ENCODE data around the gene EFHB.
A peak's percentile ranks its signal among the peaks of the same experiment; 100 is the strongest.
"Not testable (repeated sequence)": the region's sequence is repeated elsewhere in the genome, so short reads cannot be mapped to it uniquely, and the experiment has no call there.

EFHB gene, protein sequence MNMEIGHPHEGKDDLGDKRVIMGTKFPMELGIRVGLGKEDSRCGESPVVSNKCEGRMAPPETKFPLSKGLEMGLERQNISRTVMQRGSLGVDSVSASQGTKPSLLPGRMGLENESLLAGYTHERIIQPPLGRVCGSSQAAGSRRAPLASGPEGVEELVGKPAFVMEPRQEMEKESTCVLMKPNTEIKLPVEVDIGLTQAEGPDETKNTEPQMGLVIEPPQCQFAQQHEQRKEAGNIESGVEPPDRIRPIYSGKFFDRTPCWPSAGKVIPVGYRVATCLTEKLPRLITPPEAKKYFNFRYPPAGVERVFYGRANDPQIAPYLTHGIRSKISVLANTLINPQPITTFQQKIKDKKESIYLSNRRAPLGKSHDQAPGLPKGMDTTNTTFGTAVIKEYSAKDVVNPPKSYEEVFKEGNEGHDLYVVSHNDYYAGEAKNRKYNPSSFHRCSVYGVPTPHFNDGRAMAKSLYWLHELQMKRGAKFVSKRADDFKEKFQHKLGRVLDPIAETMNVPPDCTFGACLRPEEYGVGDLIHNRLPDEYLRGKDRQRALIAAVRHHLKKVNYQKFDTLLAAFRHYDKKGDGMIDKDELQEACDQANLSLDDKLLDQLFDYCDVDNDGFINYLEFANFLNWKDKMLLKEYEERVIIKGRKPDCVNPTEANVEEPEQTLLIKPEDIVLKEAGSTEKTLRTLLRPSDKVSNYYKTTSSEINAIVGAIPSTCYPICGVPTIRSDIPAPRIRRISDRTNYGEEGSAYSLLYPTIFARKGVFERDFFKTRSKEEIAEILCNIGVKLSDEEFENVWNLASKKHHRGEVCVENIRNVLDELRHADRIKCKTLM

DNA sequence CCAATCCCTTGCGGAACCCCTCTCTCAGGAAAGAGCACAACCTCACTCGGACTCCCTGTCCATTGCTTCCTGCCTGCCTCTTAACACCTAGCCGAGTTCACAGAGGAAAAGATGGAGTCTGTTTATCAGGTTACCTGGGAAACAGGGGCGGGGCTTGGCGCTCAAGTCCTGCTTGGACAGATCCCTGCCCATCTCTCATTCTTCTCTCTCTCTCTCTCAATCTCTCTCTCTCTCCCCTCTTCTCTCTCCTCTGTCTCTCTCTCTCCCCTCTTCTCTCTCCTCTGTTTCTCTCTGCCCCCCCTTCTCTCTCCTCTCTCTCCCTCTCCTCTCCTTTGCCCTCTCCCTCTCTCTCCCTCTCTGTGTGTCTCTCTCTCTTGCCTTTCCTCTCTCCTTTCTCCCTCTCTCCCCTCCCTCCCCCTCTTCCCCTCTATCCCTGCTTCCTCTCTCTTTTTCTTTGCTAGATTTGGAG, at the start of gene EFHB:
Gene EFHB (minus strand): TSS at position 120 of the 469 bp plus-strand sequence. CDS start 199 bp downstream, outside the sequence.
- DNase-seq: peak; percentile 65

DNA sequence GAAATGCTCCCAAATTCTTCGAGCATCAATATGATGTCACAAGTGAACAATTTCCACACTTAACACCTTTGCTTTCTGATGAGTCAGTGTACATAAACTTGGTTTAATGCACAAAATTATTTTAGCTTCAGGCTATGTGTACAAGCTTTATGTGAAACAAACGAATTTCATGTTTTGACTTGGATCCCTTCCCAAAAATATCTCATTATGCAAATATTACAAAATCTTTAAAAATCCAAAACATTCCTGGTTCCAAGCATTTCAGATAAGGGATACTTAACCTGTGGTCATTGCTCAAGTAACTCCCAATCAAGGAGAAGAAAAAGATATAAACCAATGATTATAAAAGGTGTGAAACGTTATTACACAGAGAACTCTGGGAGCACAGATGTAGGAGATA, 38.0 kb upstream of the EFHB start:
- DNase-seq: no peak

DNA sequence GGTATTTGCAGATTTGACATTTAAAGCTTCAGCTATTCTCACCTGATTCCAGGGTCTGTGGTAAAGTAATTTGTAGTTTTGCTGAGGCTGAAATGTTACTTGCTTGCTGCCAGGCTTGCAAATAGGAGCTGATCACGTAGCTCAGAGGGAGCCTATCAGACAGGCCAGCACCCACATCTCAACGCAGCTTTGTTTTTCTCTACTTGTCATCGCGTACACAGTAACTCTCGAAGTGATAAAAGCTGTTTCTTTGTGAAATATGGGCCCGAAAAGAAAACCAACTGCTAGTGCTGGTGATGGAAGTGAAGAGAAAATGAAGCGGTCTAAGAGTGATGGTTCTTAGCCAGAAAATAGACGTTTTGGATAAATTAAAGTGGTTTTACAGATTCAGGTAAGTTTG, 36.3 kb upstream of the EFHB start:
- no peak for DNase-seq

DNA sequence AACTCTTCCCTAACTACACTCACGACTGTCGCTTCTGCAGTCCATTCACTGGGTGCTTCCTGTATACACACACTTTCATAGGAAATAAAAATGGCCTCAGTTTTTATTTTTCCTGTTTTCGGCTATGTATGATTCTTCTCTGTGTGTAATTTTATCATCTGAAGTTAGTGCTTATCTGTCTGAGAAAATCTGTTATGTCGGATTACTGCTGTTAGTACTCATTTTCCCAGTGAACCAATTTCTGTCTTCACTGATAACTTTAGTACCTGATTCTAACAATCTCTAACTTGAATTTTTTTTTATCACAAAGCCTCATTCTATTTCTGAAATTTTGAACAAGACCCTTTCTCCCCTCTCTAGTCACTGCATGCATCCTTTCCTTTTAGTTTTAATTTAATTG, 33.8 kb upstream of the EFHB start:
- no peak for DNase-seq

DNA sequence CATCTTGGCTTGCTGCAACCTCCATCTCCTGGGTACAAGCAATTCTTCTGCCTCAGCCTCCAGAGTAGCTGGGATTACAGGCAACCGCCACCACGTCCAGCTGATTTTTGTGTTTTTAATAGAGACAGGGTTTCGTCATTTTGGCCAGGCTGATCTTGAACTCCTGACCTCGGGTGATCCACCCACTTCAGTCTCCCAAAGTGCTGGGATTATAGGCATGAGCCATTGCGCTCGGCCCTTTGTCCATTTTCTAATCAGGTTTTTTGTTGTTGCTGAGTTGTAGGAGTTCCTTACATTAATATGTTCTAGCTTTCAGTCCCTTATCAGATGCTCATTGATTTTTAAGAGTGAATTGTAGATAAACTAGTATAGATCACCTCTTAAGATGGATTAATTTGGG, 33.2 kb upstream of the EFHB start:
- no peak for DNase-seq

DNA sequence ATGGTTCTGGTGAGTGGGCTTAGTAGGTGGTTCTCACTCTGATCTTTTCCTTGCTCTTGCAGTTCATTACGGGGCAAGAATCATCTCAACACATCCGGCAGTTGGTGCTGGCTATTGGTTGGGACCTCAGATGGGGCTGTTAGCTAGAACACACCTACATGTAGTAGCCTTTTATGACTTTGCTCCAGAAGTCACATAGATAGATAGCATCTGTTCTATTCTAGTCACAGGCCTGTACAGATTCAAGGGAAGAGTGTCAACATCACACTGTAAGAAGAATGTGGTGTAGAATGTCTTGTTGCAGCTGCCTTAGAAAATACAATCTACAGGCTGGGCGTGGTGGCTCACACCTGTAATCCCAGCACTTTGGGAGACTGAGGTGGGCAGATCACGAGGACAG, 27.9 kb upstream of the EFHB start:
- DNase-seq: no peak

DNA sequence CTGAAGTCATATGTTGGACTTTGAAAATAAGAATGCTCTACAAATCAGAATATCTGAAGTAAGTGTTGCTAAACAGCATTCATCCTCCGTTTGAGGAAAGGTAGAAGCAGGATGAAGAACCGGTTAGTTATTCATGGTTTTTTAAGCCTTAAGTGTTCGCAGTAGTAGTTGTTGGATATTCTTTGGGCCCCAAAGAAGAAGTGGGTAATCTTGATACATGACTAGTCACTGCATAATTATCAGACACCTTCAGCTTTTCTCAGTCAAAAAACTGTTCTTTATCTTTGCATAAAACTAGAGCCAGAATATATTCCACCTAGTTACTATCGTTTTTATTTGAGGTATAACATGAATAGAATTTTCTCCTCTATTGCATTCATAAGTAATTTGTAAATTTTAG, 26.7 kb upstream of the EFHB start:
- no peak for DNase-seq

DNA sequence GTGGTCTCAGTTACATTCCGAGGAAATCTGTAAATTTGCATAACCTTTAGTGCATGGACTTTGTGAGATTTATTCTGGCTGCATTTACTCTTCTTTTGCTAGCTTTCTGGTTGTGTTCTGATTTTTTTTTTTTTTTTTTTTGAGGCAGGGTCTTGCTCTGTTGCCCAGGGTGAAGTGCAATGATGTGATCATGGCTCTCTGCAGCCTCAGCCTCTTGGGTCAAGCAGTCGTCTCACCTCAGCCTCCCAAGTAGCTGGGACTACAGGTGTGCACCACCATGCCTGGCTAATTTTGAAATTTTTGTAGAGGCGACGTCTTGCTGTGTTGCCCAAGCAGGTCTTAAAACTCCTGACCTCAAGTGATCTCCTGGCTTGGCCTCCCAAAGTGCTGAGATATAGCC, 25.5 kb upstream of the EFHB start:
- DNase-seq: no peak

DNA sequence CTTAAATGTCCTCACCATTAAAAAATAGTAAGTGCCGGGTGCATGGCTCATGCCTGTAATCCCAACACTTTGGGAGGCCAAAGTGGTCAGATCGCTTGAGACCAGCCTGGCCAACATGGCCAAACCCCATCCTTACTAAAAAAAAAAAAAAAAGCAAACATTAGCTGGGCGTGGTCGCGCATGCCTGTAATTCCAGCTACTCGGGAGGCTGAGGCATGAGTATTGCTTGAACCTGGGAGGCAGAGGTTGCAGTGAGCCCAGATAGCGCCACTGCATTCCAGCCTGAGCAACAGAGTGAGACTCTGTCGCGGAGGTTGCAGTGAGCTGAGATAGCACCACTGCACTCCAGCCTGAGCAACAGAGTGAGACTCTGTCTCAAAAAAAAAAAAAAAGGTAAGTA, 23.3 kb upstream of the EFHB start:
- not testable (repeated sequence) for DNase-seq

DNA sequence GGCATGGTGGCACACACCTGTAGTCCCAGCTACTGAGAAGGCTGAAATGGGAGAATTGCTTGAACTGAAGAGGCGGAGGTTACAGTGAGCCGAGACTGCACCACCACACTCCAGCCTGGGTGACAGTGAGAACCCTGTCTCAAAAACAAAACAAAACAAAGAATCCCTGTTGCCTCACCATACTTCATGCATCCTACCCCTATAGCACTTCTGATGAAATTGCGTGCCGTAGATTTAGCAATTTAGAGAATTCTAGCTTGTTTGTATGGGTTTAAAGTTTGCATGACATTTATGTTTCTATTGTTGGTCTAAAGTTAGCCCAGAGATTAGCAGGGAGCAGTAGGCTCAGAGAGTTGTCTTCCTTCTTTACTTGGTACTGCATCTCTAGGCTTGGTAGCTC, 20.7 kb upstream of the EFHB start:
- no peak for DNase-seq

DNA sequence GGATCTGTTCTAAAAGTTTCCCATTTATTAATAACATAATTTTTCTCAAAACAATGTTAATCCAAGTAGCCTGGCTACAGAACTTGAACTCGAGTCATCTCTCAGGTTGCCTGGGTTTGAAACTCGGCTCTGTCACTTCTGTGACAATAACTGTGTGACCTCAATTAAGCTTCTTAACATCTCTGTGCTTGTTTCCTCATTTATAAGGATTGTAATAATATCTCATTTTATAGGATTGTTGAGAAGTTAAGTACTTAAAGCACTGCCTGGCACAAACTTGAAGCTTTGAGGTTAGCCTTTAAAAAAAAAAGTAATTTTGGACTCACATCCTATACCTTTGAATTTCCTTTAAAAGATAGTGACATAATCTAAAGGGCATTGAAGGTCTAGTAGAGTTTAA, 16.3 kb upstream of the EFHB start:
- no peak for DNase-seq

DNA sequence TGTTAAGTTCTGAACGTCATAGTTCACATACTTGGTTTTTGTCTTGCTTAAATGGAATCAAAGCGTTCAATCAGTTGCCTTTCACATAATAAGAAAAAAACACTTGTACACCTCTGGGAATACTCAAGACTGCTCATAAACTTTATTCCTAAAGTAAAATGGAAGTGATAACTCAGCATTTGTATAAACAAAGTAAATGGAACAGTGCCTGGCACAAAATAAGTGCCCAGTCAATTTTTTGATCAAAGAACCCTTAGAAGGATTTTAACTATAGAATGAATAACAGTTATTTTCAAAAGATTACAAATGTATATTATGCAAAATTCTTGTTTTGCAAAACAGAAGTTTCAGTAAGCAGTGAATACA, 14.2 kb upstream of the EFHB start:
- DNase-seq: no peak

DNA sequence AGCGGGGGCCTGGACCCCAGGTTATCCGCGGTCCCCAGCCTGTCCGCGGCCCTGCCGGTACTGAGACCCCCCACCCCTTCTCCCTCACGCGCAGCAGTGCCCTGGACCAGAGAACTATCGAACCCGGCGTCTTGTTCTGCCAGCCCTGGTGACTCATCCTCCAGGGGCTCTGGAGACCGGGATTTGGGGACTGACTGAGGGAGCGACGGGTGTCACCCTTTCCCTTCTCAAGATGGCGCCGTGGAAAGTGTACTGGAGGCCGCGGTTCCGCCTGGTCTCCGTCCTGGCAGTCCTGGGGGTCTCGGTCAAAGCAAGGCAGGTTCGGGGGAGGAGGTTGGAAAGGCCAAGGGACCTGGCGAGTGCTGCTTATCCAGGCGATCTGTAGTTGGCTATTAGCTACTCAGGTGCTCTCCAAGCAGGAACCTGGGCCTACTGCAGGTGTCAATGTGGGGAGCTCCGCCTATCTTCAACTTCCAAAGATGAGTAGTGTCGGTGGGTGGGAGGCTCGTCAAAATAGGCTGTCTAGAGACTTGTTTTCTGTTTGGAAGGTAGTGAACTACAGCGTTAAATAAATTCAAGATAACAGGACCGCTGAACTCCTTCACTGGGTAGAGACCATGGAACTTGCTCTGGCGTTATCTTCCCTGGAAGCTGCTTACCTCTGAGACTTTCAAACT, 13.7 kb upstream of the EFHB start:
- DNase-seq: peak; percentile 43

DNA sequence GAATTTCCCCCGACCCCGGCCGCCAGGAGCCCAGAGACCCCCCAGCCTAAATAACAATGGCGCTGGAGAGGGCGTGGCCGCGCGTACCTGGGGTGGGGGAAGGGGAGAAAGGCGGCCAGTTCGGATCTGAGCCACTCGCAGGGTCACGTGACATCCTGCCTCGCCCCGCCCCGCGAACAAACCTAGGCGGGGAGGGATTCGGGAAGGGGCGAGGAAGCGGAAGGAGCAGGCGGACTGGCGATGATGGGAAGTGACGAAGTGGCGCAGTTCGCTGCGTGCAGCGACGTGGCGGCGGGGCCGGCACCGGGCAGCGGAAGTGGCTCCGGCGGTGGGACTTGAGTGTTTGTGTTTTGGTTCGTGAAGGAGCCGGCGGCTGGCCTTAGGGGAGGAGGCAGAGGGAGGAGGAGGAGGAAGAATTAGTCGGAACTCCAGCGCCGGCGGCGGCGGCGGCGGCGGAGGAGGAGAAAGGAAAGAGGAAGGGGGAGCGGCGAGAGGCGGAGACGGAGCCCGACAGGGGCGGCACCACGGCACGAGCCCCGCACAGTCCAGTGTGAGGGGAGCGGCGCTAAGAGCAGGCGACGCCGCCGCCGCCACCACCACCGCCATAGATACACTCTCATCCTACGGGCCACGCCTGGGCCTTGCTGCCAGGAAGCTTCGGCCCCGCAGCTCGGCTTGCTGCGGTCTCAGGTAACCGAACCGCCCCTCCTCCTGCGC, 13.0 kb upstream of the EFHB start, which contains the start of gene RAB5A:
Gene RAB5A (plus strand): TSS at position 266 of the 717 bp plus-strand sequence. CDS start 3,802 bp downstream, outside the sequence.
- peak; percentile 96 for DNase-seq

DNA sequence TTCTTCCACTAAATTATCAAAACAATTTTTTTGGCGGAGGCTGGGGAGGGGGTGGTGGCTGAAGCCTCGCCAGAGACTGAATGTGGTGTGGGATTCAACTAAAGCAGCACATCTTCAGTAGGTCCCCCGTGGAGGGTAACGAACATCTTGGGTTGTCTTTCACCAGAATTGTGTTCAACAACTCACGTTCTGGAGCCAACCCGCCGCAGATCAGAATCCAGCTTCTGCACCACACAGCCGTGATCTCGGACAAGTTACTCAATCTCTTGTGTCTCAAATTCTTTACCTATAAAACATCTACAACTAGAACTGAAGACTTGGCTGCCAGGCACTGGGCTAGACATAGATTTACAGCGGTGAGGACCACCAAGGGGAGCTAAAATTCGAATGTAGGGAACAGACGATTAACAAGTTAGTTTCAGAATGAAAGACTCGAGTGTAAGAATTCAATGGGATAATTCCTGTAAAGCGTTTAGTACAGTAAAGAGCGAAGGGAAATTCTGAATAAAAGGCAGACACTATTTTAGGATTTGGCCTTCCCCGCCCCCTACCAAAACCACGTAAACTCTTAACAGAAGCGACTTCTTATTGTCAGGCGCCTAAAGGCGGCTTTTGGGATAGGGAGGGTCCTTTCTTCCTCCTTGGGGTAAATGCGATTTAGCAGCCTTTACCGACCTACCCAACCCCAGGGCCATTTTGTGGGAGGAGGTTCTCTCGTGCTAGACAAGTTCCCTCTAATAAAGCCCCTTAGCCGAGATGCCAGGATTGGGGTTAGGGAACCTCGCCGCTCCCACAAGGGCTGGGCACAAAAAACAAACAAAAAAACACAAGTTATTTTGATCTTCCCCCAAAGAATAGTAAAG, 12.2 kb upstream of the EFHB start:
- no peak for DNase-seq

DNA sequence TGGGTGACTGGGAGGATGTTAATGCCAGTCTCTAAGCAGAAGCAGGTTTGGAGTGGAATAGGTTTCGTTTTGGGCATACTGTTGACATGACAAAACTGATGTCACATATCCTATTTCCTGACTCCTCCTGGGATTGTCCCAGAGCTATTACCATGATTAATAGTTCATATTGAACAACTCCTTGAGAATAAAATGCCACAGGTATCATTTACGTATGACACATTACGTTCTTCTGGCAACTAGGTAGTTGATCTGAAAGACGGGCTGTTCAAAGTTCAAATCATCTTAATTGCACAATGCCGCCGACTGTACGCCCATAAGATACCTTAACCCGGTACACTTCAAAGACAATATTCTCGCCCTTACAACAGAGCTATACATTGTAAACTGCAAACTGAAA, 11.5 kb upstream of the EFHB start:
- no peak for DNase-seq

DNA sequence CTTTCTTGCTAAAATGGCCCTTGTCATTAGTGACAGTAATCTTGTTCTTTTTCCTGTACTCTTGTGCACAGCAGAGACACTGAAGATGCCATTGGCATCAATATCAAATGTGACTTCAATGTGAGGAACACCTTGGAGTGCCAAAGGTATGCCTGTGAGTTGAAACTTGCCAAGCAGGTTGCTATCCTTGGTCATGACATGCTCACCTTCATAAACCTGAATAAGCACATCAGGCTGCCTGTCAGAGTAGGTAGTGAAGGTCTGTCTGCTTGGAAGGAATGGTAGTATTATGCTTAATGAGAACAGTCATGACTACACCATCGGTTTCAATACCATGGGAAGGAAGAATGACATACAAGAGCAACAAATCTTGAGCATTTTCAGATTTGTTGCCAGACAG, 6.6 kb upstream of the EFHB start:
- no peak for DNase-seq

DNA sequence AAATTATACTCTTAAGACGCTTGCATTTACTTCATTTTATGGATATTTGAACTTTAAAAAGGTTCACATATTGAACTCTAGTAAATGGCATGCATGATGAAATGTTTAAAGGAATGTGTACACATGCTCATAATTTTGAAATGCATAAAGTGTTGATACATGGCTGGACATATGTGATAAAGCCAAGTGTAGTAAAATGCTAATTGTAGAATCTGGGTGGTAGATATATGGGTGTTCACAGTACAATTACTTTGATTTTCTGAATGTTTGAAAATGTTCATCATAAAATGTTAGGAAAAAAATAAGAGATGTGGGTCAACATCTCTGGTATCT, 4.2 kb upstream of the EFHB start:
- DNase-seq: no peak

DNA sequence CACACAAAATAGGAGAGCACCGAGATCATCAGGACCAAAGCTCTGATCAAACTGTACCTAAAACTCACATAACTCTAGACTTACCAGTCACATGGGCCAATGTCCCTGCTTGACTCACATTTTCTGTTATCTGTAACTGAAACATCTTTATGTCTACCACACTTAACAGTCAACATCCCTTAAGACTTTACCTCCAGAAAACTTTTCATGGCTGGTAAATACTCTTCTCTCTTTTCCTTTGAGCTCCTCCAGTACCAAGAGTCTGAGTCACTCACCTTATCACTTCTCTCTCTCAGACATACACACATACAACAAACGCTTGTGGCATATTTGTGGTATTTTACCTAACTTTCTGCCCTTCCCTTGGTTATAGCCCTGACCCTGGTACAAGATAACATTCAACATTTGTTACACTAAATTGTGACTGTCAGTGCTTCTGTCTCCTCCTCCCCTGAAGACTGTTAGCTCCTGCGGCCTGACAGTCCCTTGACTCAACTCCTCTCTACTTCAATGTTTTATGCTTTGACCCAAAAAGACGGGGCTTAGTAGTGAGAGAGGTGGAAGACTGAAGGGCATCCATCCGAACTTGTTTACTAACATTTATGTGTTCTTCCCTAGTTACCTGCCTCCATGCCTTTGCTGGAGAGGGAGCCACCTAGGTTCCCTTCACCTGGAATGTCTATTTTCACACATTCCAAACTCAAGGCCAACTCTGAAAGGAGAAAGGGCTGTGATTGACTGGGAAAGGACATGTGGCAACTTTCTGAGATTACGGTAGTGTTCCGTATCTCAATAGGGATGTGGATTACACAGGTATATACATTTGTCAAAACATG, 3.7 kb upstream of the EFHB start:
- DNase-seq: no peak

DNA sequence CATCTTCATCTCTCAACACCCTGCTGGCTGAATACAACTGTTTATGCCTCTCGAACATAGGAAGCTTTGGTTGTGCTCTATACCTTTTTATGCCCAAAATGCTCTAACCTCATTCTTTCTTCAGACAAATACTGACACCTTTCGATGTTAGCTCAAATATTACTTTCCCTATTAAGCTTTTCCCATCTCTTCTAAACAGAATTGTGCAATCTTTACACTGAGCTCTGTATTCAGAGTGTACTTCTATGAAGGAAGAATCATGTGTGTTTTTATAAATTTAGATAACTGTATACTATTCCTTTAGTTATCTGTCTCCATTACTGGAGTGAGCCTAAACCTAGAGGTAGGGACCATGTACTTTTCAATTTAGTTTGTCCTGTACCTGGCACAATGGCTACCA, 1.6 kb downstream of the EFHB start:
- DNase-seq: no peak

DNA sequence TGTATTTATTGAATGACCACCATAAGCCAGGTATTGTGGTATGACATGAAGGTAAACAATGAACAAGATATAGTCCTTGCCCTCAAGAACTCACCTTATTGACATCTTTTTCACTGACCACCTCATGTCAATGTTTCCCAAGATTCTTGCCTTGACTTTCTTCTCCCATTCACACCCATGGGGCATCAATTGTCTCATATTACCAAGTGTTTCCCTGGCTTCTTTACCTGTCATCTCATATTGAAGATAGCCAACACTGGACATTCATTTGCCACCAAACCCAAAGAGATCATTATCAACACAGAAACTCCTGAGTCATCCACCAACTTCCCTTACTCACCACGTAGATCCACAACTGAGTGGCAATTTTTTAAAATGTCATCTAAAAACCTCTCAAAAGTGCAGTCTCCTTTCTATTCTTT, 2.2 kb downstream of the EFHB start:
- no peak for DNase-seq
